GF-D8 (cell line): ENCODE measurements around the gene RNF5.
A peak's percentile ranks its signal among the peaks of the same experiment; 100 is the strongest.
"Not testable (repeated sequence)": the region's sequence is repeated elsewhere in the genome, so short reads cannot be mapped to it uniquely, and the experiment has no call there.

ENCODE experiments used
- DNase-seq: peaks from one replicate; lab custom pipeline; 2025; lab: John Stamatoyannopoulos, UW

RNF5 gene

GRCh38 chr6:32177788-32178546, at the start of gene RNF5:
TSS of gene RNF5 (plus strand) at chr6:32178405. CDS start at chr6:32178512, 107 bp downstream.
- DNase-seq = peak; percentile 100

- DNase-seq = no peak
Observed at GRCh38 chr6:32128751-32129296, 49.4 kb upstream of the RNF5 start.

GRCh38 chr6:32129297-32130088, 48.7 kb upstream of the RNF5 start:
- peak; percentile 49 for DNase-seq

- DNase-seq = no peak
Observed at GRCh38 chr6:32131439-32131948, 46.7 kb upstream of the RNF5 start.

GRCh38 chr6:32132110-32132509, 46.1 kb upstream of the RNF5 start:
- DNase-seq = no peak

- DNase-seq = no peak
Observed at GRCh38 chr6:32133786-32134185, 44.4 kb upstream of the RNF5 start.

- DNase-seq = no peak
Observed at GRCh38 chr6:32137454-32137853, 40.8 kb upstream of the RNF5 start.

GRCh38 chr6:32139590-32139989, 38.6 kb upstream of the RNF5 start:
- DNase-seq = no peak

- DNase-seq = no peak
Observed at GRCh38 chr6:32140420-32141046, 37.7 kb upstream of the RNF5 start.

- not testable (repeated sequence) for DNase-seq
Observed at GRCh38 chr6:32144238-32144637, 34.0 kb upstream of the RNF5 start.

- no peak for DNase-seq
Observed at GRCh38 chr6:32146287-32146686, 31.9 kb upstream of the RNF5 start.

GRCh38 chr6:32146687-32147086, 31.5 kb upstream of the RNF5 start:
- DNase-seq = no peak

- no peak for DNase-seq
Observed at GRCh38 chr6:32147401-32148132, 30.6 kb upstream of the RNF5 start.

- DNase-seq = no peak
Observed at GRCh38 chr6:32148289-32149091, 29.7 kb upstream of the RNF5 start.

GRCh38 chr6:32149092-32149755, 29.0 kb upstream of the RNF5 start:
- no peak for DNase-seq

- DNase-seq = no peak
Observed at GRCh38 chr6:32149932-32150870, 28.0 kb upstream of the RNF5 start.

- no peak for DNase-seq
Observed at GRCh38 chr6:32151181-32151862, 26.9 kb upstream of the RNF5 start.
